Erythroblast (primary cell): ENCODE data around the gene B3GNT9.

Experiments
- GATA1 ChIP-seq: IDR thresholded peaks from 2 replicates; pipeline ENCODE4 v1.6.1; 2011; ENCODE audit warnings: low read depth, mild to moderate bottlenecking, control low read depth, low read length, moderate library complexity
- POLR2A ChIP-seq: IDR thresholded peaks from 2 replicates; pipeline ENCODE4 v1.6.1; 2011; ENCODE audit warnings: mild to moderate bottlenecking, low read length

- no peak for TF ChIP-seq POLR2A
- TF ChIP-seq GATA1: no peak
Measured at GRCh38 chr16:67165121-67166078, 14.6 kb upstream of the B3GNT9 start.
